Stimulated activated CD4-positive, alpha-beta T cell treated with anti-CD3 and anti-CD28 coated beads, Interleukin-4, amount 100 ng/mL, for 1 hour (primary cell): ENCODE results near the gene ATXN1.

Source experiments
- DNase-seq: peaks from one replicate; pipeline ENCODE4 v3.0.0-alpha.2; 2020

ATXN1 gene

DNA sequence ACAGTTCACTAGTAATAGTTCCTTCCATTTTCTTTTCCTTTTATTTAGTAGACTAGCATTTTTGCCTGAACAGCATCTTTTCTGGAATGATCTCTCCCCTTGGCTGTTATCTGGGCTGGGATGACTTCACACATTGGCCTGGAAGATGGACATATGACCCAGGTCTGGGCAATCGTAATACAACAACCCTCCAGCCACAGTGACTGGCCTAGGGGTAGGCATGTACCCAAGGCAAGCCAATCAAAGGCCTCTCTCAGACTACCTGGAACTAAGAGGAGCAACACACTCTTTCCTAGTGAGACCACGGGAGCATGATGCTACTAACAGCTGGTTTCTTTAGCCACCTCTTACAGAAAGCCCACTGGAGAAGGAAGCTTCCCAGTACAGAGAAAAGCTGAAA is 270.6 kb downstream of the ATXN1 start:
- DNase-seq = no peak

DNA sequence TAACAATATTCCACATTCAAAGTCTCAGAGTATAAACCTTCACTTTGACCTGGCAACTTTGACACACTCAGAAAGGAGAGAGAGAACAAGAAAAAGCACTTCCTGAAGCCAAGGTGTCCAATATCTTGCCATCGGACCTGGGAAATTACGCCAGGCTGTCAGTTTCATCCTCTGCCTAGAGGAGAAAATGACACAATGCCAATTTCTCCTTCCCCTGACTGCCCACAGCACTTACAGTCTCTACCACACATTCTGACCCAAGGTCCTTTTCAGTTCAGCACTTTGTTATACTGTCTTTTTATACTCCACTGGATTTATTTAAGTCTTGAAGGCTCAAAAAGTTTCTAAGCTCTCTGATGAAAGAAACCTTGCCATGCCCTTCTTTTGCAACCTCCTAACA is 272.4 kb downstream of the ATXN1 start:
- no peak for DNase-seq

DNA sequence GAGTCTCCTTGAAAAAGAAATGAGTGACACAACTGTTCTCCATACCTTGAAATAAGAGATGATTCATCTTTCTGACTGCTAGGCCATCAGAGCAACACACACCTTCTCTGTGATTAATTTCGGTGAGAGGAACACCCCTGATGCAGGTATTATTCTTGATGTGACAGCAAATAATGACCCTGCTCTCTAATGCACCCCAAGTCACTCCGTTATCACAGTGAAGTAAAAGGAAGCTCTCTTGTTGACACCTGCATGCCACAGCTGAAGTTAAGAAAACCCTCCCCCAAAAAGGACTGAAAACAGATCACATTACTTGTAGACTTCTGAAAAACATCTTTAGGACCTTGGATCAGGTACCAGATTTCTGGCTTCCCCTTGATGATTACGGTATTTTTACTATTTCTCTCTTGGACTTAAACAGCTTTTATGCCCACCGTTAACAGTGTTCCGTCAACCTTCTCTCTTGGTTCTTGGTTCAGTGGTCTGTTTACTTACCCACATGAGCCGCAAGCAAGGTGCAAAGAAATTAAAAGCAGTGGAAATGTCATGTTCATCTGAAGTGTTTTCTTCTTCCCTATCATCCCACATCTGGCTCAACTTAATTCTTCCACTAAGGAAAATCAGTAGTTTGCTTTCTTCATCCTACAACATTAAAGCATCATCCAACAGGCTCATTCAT is 273.1 kb downstream of the ATXN1 start:
- DNase-seq = no peak

DNA sequence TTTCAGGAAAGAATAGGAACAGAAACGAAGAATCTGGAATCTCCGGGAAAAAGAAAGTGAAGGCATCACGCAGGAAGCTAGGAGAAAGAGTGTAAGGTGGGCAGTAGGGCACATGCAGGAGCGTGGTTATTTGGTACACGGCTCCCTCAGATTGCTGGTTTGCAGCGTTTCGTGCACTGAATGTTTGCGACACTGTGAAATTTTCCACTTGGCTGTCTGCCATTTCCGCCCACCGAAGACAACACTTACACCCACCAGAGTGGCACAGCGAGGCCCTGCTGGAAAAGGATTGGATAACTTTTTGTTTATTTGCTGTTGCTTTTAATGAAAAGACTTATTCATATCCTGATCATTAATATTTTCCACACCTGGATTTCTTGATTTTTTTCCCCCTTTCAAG is 274.6 kb downstream of the ATXN1 start:
- DNase-seq = peak; percentile 58

DNA sequence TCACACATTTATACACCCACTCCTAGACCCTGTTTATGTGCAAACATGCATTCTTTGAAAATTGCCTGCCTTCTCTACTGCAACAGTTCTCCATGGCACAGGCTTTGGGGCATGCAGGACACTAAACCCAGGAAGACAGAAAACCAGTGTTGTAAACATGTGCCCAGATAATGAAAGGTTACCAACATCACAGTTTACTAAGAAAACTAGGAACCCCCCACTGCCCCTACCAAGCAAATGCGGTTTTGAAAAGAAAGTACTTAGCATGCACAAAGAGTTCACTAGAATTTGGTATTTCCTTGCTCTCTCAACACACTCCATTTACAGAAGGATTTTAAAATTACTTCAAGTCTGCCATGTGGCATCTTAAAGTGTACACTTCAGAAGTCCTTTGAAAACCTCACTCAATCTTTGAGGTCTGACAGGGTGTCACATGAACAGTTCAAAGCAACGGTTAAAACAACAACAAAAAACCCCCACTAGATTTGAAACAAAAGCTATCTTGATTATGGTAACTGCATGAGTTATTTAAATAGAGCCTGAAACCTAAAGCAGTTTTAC is 277.9 kb downstream of the ATXN1 start:
- no peak for DNase-seq

DNA sequence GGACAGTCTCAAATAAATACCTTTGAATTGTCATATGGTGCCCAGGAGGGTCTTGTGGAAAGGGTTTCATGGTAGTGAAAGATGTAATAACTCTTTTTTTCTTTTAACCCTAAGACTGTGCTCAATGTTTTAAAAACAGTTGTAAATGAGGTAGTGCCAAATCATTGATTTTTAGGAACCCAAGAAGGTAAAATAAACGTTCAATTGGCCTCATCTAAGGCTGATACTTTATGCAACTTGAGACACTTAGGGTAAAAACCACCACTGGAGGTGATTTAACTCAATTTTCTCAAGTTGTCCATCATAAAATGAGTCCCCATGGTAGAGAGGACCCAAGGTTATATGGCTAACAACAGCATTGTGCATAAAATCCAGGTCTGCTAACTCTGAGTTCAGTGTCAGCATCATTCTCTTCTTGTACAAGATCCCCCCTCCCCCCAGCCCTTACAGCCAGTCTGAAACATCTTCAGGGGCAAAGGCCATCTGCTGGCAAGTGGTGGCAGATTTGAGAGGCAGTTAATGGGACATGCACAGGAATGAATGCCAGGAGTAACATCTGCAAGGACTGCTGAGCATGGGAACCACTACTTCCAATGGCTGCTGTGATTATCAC is 278.5 kb downstream of the ATXN1 start:
- peak; percentile 12 for DNase-seq

DNA sequence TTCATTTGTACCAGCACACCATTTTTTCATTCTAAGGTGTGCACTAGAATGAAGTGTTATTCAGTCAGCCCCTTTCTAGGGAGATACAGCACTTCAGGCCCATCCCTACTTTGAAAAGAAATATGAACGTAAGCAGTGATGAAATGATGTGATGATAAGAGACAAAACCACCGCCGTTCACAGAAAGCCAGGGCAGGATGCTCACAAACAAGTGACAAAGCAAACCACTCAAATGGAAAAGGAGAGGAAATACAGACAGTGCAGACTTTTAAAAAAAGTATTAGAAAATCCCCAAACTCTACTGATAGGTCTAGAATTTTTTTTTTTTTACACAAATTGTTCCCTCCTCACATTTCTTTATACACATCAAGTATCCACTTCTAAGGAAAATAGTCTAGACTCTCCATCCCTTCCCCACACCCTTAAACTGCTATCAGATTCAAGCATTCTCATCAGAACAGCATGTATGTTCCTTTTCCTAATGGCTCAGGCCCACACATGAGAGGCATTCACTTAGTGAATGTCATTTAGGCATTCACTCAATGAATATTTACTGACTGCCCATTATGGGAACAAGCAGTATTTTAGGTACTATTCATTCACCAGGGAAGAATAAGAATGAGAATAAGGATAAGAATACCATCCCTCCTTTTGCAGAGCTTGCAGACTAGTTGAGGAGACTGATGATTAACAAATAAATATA is 279.4 kb downstream of the ATXN1 start:
- peak; percentile 42 for DNase-seq

DNA sequence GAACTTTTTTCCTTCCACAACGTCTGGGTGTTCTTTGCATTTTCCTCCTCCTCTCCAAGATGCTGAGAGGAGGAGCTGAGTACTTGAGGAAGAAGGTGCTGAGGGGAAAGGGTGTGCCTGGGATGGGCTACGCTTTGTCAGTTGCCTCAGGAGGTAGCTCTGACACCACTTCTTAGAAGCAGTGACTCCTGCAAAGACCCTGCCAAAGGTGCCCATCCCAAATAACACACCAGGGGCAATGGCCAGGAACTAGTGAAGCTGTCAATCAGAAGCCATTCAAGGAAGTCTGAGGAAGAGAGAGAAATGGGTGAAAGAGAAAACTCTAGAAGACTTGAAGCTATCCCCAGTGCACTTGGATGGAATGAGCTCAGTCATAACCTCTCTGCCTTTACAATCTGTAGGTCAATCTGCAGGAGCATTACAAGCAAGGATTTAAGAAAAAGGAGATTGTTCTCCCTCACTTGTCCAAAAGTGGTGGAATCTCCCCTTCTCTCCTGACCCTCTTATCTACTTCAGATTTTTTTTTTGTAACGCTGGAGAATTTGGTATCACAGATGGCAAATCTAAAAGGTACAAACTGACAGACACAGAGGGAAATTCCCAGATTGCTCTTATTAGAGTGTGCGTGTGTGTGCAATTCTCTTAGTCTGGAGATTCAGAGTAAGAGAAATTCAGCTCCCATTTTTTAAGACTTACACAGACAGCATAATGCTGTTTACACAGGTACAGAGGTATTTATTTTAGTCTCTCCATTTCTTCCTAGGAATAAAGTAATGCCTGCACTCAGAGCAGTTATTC is 280.3 kb downstream of the ATXN1 start:
- DNase-seq = no peak

DNA sequence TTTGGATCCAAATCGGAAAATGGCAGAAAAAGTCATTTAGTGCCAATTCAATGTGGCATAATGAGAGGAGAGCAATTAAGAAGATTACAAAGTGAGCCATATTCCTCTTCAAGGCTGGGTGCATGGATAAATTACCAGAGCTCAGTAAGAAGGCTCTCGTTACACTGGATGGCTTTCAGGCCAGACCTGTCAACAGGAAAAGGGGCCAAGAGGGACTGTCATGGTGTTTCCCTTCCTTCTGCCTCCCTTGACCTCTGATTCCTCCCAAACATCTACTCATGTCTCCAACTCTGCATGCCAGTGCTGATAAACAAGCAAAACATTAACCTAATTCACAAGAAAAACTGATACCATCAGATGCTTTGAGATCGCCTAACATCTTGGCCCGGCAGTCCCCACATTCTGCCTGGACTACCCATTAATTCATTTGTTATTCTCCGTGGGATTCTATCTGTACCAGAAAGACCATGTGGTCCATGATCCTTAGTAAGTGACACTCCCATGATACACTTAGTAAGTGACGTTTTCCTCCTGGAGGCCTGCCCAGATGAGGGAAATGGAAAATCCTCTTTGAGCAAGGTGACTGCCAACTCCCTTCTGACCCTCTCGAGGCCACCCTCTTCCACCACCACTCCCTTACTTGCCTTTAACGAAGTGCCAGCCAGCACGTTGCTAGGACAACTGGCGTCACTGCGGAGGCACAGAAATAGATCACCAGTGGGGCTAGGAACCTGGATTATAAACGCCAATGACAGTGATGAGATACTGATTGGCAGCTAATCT is 283.7 kb downstream of the ATXN1 start:
- DNase-seq = no peak

DNA sequence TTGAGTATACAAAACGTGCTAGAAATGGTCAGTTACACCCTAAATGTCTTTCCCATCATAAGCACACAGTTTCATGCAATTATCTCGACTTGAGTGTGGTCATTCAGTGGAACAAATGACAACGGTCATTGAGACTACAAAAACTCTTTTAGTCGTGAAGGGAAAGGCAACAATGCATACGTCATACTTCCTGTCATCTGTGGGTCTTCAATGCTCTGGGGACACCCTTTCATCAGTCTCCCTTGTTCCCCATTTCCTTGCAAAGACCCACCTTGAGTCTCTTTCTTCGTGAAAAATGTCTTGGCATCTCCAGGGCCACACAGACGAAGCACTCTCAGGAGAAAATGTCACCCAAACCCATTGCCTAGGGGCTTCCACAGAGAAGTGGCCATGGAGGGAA is 284.4 kb downstream of the ATXN1 start:
- DNase-seq = no peak

DNA sequence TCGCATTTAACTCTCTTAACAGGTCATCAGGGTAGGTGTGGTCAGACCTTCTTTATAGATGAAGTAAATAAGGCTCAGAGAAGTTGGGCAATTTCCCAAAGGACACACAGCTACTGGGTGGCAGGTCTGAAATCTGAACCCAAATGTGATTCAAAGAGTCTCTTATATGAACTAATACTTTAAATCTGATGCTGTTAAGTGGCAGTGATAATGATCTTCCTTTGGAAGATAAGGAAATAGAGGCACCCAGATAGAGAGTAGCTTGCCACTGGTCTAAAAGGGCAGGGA is 285.8 kb downstream of the ATXN1 start:
- no peak for DNase-seq

DNA sequence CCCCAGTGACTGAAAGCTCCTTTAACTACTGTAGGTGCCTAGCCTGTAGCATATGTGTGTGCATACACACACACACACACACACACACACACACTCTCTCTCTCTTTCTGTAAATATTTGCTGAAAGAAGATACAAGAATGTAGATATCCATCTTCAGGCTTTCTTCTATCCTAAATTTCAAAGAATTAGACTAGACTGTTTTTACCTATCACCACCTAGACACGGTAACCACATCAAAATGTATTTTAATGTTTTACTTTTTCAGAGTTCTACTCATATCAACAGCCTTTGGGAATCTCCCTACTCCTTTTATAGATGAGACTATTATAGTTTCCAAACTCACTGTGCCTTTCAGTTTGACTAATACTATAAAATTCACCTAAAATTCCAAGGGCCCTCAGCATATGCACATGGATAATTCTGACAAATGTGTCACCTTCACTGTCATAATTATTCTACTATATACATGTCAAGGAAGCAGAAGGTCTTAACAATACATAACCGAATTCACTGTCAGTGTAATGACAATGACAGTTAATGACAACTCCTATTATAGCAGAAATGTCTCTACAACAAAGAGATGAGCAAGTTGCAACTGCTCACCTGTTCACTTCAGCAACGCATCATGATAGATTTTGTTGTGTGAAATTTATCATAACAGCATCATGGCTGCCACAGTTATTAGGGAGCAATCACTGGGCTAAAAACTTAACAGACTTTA is 286.3 kb downstream of the ATXN1 start:
- DNase-seq = no peak

DNA sequence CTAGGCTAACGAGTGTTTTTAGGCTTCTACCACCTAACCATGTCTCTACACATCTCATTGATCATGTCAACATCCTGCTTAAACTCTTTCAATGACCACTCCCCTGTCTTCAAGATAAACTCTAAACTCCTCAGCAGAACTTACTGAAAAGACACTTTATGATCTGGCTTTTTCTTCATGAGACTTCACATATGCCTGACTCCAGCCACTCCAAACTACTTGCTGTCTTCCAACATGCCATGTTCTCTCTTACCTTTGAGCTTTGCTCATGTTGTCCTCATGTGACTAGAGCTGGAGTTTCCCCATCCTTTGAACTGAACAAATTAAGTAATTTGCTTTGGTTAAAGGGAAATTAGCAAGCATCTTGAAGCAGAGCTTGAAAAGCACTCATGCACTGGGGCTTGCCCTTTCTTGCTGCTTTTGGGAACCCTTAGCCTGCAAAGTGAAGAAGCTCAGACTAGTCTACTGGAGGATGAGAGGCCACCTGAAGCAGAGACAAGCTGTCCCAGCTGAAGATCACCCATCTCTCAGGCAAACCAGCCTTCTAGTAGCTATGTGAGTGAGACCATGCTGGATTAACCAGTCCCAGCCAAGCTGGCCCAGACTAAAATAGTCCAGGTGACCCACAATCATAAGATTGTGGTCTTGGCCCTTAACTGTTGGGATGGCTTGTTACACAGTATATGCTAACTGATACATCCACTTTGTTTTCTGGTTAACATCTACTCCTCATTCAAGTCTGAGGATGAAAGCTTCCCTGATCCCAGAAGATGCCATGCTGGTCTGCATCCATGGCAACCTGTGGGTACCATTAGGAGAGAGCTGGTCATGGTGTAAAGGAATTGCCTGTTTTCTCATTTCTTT is 287.1 kb downstream of the ATXN1 start:
- peak; percentile 35 for DNase-seq

DNA sequence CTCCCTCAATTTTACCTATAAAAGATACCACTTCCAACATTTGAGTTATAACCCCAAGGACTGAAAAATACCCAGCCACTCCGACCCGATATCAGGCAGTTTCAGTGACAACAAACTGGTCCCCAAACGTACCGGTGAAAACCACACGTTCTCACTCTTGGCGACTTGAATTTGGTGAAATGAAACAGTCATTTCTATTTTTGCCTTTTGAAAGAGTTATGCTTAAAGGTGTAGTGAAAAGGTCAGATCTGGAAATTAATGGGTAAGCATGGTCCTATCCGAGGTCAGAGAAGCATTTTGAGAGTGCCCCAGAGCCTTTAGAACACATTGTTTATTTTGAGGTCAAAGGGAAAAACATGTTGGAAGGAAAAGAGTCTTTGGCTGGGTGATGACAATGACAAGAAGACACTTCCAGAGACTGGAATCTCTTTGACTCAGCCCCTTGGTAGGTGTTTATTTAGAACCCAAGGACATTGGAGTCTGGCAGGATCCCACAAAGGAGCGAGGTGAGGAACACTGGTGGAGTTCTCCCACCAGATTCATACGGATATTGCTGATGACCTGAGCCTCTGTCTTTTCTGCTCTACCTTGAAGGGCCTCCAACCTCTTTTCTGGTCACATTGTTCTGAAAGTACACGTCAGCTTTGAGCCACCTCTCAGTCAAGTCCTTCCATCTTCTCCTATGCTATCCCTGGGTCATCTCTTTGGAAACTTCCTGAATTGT is 287.9 kb downstream of the ATXN1 start:
- DNase-seq = no peak

DNA sequence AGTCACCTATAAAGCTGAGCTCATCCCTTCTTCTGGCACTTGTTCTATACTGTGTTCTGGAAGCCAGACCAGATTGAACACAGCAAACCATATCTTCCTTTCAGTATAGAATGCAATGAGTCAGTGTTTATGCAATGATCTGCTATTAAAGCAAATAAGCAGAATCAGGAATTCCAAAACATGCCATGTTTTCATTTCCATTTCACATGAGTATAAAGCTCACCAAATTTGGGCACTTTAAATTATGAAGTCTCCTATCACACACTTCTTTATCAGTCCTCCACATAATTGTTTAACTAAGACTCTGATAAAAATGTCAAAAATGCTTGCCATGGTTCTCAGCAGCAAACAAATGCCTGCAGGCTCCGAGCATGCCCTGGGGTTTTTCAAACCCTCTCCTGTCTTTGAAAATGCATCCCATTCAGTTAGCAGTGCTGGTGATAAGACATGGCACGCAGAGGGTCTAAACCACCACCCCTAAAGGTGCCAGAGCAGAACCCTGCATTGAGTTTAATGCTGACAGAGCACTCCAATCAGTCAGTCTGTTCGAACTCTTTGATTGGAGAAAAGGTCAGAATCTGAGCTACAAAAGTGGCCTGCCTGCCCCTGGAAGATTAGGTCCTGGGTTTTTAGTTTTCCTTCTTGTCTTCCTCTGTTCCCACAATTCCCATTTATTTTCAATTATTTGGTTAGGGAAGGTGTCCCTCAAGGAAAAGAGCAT is 288.8 kb downstream of the ATXN1 start:
- DNase-seq = no peak

DNA sequence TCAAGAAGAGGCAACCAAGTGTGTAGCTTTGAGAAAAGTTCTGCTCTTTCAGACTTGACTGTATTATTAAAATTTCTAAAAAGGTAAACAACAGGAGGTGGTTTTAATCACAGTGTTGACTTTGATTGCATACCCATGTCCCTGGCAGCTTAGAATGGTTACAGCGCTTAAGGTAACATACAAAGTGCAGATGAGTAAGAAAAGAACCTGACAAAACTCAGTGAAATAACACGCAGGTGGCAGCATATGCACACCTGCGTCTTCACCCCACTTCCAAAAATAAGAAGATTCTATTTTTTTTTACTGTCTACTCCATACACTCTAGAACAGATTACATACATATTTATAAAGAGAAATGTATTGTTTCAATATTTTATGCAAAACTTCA is 289.4 kb downstream of the ATXN1 start:
- no peak for DNase-seq

DNA sequence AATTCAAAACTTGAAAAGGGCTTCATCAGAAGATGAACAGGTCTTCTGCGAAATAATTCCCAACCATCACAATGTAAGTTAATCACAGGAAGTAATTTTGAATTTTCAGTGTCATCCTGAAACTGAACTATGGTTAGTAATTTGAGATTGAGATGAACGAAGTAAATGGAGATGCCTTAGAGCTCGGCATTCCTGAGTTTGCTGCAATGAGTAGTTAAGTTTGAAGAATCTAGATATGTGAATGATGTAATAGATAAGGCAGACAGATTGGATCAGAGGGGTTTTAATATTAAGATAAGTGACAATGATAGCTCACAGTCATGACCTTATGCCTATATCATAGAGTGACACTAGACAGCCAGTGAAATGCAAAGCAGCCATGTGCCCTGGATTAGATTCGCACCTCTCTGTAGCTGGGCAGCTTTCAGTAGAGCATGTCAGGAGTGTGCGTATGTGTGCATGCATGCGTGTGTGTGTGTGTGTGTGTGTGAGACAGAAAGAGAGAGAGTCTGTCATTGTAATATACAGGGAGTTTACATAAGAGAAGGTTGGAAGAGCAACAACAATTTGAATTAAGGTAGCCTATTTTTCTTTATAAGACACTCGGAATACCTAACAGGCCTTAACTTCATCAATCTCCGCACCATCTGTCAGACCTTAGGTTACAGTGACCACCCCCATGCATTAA is 289.9 kb downstream of the ATXN1 start:
- DNase-seq = no peak

DNA sequence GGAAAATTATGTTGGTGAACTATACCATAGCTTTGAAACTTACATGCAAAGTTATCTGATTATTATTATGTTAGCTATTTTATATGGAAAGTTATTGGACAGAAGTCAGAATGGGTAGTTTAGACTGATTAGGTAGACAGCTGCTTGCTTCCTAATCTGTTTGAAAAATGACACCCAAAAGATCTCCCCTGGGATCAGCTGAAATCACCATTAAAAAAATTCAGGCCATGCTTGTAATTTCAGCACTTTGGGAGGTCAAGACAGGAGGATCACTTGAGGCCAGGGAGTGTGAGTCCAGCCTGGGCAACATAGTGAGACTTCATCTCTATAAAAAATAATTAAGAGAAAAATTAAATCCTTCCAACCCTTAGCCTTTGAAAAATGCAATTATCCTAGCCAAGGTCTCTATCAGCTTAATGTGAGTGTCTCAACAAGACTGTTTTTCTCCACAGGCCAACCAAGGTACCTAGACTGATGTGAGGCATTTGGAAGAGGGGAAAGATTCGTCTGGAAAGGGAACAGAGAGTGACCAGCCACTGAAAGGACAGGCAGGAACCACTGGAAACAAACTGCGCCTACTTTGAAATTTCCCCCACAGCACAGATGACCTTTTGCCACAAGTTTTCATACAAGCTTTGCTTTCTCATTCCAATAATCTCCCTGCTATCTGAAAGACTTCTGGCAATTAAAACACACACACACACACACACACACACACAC is 290.6 kb downstream of the ATXN1 start:
- no peak for DNase-seq
